ENCODE measurements around the gene CST4. TPM values are rescaled to one million over a fixed set of nuclear protein-coding genes. Genes with fewer than 3 reads are reported as not detected.

The CST4 gene, protein sequence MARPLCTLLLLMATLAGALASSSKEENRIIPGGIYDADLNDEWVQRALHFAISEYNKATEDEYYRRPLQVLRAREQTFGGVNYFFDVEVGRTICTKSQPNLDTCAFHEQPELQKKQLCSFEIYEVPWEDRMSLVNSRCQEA
- 0.14 TPM in 1 of 5 replicates, not detected in the others for total RNA-seq (2022; extraction: Qiagen RNA extraction)

DNA sequence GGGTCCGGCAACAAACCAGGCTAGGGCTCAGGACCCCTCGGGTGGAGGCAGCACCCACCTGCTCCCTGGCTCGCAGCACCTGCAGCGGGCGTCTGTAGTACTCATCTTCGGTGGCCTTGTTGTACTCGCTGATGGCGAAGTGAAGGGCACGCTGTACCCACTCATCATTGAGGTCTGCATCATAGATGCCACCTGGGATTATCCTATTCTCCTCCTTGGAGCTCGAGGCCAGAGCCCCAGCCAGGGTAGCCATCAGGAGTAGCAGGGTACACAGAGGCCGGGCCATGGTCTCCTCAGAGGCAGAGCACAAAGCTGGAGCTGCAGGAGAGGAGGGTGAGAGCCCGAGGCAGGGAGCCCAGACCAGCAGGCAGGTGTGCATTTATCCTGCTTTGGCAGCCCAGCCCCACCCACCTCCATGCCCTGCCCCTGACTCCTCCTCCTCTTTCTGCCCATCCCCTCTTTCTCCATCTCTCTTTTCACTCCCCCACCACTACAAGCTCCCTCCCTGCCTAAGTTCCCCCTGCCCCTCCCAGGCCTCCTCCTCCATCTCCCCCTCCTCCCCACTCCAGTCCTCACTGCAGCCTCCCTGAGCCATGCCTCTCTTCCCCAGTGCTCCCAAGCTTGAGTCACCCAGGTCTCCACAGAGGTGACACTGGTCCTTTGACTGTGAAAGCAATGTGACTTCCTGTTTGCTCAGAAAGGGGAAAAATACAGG, at the start of gene CST4:
CST4 (minus strand) TSS at position 355 of the 715 bp plus-strand sequence; CDS start at position 286, 69 bp downstream.

DNA sequence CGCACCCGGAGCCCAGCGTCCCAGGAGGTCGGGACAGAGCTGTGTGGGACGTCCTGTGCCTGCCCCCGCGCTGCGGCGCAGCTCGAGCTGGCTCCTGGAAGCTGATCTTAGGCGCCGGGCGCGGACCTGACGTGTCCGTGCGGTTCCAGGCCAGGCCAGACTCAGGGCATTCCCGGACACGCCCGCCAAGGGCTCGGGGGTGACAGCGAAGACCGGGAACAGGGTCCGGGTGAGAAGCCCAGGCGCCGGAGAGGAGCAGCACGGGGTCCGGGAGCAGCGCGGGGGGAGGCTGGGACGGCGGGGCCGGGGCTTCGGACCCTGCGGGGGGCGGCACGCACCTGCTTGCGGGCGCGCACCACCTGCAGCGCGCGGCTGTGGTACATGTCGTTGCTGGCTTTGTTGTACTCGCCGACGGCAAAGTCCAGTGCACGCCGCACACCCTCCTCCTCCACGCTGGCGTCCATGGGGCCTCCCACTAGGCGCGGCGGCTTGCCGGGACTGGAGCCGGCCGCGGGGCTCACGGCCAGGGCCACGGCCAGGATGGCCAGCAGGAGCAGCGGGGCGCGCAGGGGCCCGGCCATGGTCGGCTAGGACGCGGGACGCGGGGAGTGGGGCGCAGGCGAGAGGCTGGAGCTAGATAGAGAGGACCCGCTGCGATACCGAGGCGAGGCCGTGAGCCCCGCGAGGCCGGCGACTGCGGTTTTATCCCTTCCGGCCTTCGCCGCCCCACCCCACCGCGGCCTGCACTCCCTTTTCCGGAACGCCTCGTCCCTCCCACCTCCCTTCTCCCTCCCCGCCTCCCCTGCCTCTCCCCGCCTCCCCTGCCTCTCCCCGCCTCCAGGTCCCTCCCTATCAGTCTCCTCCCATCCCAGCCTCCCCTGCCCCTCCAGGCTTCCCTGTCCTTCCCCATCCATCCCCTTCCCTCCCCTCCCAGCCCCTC, 51.3 kb downstream of the CST4 start, which contains the start of gene CST3:
CST3 (minus strand) TSS at position 674 of the 940 bp plus-strand sequence; CDS start at position 581, 93 bp downstream.

Other genes with a start within 250 kb of the CST4 start
- gene CSTL1, start 249.4 kb downstream of the CST4 start, total RNA-seq (2022; extraction: Qiagen RNA extraction): not detected in 5 replicates
- not detected in 5 replicates for gene CST11, start 236.2 kb downstream of the CST4 start, total RNA-seq (2022; extraction: Qiagen RNA extraction)
- gene CST8, start 197.9 kb downstream of the CST4 start, total RNA-seq (2022; extraction: Qiagen RNA extraction): not detected in 5 replicates
- gene CST9L, start 120.6 kb downstream of the CST4 start, total RNA-seq (2022; extraction: Qiagen RNA extraction): not detected in 5 replicates
- gene CST9, start 83.1 kb downstream of the CST4 start, total RNA-seq (2022; extraction: Qiagen RNA extraction): not detected in 5 replicates
- 240 to 466 TPM (median 438 TPM) in 5 replicates for gene CST3, start 51.1 kb downstream of the CST4 start, total RNA-seq (2022; extraction: Qiagen RNA extraction)
- 0.80 to 2.1 TPM (median 1.2 TPM) in 5 replicates for gene CST1, start 61.9 kb upstream of the CST4 start, total RNA-seq (2022; extraction: Qiagen RNA extraction)
- gene CST2, start 137.7 kb upstream of the CST4 start, total RNA-seq (2022; extraction: Qiagen RNA extraction): 0.84 to 1.6 TPM (median 1.4 TPM) in 5 replicates
- not detected in 5 replicates for gene CST5, start 190.7 kb upstream of the CST4 start, total RNA-seq (2022; extraction: Qiagen RNA extraction)

Data from A549 treated with AZD2906 at 1 μM for 4 hours (cell line).